Inflammatory macrophage (primary cell): ENCODE measurements around the gene GAK.
"Not testable (repeated sequence)": the region's sequence is repeated elsewhere in the genome, so short reads cannot be mapped to it uniquely, and the experiment has no call there.

Experiments
- DNase-seq, 2 donors: peaks; one replicate each; pipeline ENCODE4 v3.0.0-alpha.2; 2020 to 2022
- total RNA-seq, 18 experiments: gene quantifications; one replicate each; lab custom pipeline; 2026; ENCODE audit warnings: mixed read lengths in 6 of 18, inconsistent platforms in 2 of 18; lab: John Stamatoyannopoulos, UW

Gene GAK
- 97.1 to 238 (median 149) reads per million in 18 experiments for total RNA-seq

GRCh38 chr4:931960-932712 lies at the start of gene GAK, which contains the start of gene TMEM175:
Gene GAK, minus strand, starts transcription at chr4:932316. Its CDS starts 129 bp downstream, at chr4:932187.
Gene TMEM175, plus strand, starts transcription at chr4:932460. Its CDS starts 15,280 bp downstream, at chr4:947740.
- peak; percentile 97 to 99 for DNase-seq

- peak; percentile 86 to 88 for DNase-seq
Observed at GRCh38 chr4:978957-979701, 47.0 kb upstream of the GAK start.

GRCh38 chr4:976016-976415 lies 43.9 kb upstream of the GAK start:
- DNase-seq, result not testable (repeated sequence)

- DNase-seq, result no peak
Observed at GRCh38 chr4:974668-975067, 42.6 kb upstream of the GAK start.

GRCh38 chr4:973431-974397 lies 41.6 kb upstream of the GAK start, which contains the start of gene DGKQ:
Gene DGKQ, minus strand, starts transcription at chr4:973569. Its CDS starts 87 bp downstream, at chr4:973482.
- peak; percentile 92 to 95 for DNase-seq

- DNase-seq, result peak; percentile 9 to 42
Observed at GRCh38 chr4:972651-973424, 40.7 kb upstream of the GAK start.

- no peak for DNase-seq
Observed at GRCh38 chr4:971666-972500, 39.8 kb upstream of the GAK start.

GRCh38 chr4:970854-971520 lies 38.9 kb upstream of the GAK start:
- DNase-seq, result no peak

GRCh38 chr4:970046-970745 lies 38.1 kb upstream of the GAK start:
- DNase-seq, result peak in 1 of 2 donors; percentile 34

GRCh38 chr4:968621-969394 lies 36.7 kb upstream of the GAK start:
- no peak for DNase-seq

GRCh38 chr4:968221-968620 lies 36.1 kb upstream of the GAK start:
- DNase-seq, result no peak

- peak in 1 of 2 donors; percentile 13 for DNase-seq
Observed at GRCh38 chr4:967113-968104, 35.3 kb upstream of the GAK start.

GRCh38 chr4:966266-967112 lies 34.4 kb upstream of the GAK start:
- DNase-seq, result no peak

- DNase-seq, result no peak
Observed at GRCh38 chr4:965766-966134, 33.6 kb upstream of the GAK start.

- no peak for DNase-seq
Observed at GRCh38 chr4:965048-965765, 33.1 kb upstream of the GAK start.
